Panc1 (cell line): ENCODE measurements around the gene CGNL1.

Experiments
- POLR2AphosphoS5 ChIP-seq: IDR thresholded peaks from 2 replicates; pipeline ENCODE4 v1.6.1; 2012; ENCODE audit warnings: mild to moderate bottlenecking, low read depth, low read length, moderate library complexity
- SIN3A ChIP-seq: IDR thresholded peaks from 2 replicates; pipeline ENCODE4 v1.6.1; 2012; ENCODE audit warnings: low read depth, mild to moderate bottlenecking, low read length, moderate library complexity, borderline replicate concordance; ENCODE audit not compliant: insufficient read depth
- TF ChIP-seq, protein P1 (sequence below): fragments of 450-650 bp; IDR thresholded peaks from 2 replicates; pipeline ENCODE4 v1.5.1; 2017; ENCODE audit warnings: mild to moderate bottlenecking
- TF ChIP-seq, protein P2 (sequence below), 2 experiments: IDR thresholded peaks; 2 replicates each; pipeline ENCODE4 v1.6.1; 2011 to 2012; ENCODE audit warnings: low read depth in 2 of 2, control low read depth in 1 of 2, low read length in 1 of 2, mild to moderate bottlenecking in 1 of 2, moderate library complexity in 1 of 2; ENCODE audit not compliant: insufficient read depth in 1 of 2

DNA sequence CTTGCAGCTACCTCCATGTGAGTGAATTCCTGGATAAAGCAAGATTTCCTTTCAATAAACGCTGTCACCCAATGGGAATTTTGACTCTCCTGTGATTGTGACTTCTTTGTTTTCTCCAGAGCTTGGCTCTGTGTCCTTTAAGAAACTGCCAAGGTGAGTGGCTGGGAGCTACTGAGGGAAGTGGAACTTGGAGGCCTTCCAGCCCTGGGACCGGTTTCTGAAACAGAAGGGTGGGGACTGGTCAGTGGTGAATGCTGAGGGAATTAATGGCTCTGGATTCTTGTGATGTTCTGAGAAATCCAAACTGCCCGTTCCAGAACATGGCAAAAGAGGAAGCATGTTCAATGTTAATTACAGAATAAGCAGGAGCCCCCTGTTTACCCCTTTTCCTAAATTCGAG, 174.3 kb downstream of the CGNL1 start:
- TF ChIP-seq, protein P1, sequence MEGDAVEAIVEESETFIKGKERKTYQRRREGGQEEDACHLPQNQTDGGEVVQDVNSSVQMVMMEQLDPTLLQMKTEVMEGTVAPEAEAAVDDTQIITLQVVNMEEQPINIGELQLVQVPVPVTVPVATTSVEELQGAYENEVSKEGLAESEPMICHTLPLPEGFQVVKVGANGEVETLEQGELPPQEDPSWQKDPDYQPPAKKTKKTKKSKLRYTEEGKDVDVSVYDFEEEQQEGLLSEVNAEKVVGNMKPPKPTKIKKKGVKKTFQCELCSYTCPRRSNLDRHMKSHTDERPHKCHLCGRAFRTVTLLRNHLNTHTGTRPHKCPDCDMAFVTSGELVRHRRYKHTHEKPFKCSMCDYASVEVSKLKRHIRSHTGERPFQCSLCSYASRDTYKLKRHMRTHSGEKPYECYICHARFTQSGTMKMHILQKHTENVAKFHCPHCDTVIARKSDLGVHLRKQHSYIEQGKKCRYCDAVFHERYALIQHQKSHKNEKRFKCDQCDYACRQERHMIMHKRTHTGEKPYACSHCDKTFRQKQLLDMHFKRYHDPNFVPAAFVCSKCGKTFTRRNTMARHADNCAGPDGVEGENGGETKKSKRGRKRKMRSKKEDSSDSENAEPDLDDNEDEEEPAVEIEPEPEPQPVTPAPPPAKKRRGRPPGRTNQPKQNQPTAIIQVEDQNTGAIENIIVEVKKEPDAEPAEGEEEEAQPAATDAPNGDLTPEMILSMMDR, result no peak
- no peak for TF ChIP-seq POLR2AphosphoS5
- TF ChIP-seq, protein P2, sequence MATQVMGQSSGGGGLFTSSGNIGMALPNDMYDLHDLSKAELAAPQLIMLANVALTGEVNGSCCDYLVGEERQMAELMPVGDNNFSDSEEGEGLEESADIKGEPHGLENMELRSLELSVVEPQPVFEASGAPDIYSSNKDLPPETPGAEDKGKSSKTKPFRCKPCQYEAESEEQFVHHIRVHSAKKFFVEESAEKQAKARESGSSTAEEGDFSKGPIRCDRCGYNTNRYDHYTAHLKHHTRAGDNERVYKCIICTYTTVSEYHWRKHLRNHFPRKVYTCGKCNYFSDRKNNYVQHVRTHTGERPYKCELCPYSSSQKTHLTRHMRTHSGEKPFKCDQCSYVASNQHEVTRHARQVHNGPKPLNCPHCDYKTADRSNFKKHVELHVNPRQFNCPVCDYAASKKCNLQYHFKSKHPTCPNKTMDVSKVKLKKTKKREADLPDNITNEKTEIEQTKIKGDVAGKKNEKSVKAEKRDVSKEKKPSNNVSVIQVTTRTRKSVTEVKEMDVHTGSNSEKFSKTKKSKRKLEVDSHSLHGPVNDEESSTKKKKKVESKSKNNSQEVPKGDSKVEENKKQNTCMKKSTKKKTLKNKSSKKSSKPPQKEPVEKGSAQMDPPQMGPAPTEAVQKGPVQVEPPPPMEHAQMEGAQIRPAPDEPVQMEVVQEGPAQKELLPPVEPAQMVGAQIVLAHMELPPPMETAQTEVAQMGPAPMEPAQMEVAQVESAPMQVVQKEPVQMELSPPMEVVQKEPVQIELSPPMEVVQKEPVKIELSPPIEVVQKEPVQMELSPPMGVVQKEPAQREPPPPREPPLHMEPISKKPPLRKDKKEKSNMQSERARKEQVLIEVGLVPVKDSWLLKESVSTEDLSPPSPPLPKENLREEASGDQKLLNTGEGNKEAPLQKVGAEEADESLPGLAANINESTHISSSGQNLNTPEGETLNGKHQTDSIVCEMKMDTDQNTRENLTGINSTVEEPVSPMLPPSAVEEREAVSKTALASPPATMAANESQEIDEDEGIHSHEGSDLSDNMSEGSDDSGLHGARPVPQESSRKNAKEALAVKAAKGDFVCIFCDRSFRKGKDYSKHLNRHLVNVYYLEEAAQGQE (IDR thresholded peaks at IDR 0.05; ENCODE audit: insufficient read depth in 1 of 2, low read depth in 2 of 2, low read length in 1 of 2), result no peak
- TF ChIP-seq SIN3A, result no peak
